Esophagus mucosa (tissue), 1 donor: ENCODE data around the gene SLC6A16. TPM values are rescaled to one million over a fixed set of nuclear protein-coding genes. Genes with fewer than 3 reads are reported as not detected.
"Not testable (repeated sequence)": the region's sequence is repeated elsewhere in the genome, so short reads cannot be mapped to it uniquely, and the experiment has no call there.

Source experiments
- ATAC-seq: fragments of 200-7000 bp; cut with Tn5 transposase; one replicate; pipeline ENCODE4 v1.9.1; 2020
- total RNA-seq: library from RNA; stranded (reverse); gene quantifications from one replicate; pipeline ENCODE4 v1.2.4, GENCODE V29; 2023
- donor health status: DM: yes; HTN: yes; CAD: no.

SLC6A16 gene
- total RNA-seq, 1 donor from 2014 or later: 0.48 TPM

DNA sequence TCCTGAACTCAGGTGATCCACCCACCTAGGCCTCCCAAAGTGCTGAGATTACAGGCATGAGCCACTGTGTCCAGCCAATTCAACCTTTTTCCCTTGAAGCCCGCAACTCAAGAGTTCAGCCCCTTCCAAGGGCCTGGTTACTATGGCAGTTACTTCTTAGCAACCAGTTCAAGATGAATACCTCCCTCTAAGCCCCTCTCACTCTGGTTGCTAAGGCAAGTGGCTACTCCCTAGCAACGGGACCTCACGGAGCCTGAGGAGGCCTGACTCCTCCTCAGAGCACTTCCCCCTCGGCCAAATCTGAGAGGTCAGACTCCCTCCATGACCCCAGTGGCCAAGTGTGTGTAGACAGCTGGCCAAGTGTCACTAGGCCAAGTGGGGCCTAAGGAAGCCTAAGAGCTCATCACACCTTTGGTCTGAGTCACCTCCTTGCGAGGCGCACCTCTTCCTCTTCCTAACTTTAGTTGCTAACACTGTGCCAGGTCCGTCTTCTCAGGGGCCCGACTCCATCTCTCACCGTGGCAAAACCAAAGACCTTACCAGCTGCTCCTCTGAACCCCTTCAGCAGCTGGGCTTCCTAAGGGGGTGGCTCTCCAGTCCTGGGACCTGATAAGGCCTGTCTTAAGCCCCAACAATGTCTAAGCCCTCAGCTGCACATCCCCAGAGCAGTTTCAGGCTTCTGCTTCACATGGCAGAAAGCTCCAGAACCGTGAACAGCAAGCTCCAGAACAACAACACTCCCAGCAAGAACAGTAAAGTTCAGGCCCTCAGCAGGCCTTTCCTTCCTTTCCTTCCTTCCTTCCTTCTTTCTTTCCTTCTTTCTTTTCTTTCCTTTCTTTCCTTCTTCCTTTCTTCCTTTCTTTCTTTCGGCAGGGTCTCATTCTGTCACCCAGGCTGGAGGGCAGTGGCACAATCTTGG is 19.8 kb upstream of the SLC6A16 start:
- no peak for ATAC-seq

DNA sequence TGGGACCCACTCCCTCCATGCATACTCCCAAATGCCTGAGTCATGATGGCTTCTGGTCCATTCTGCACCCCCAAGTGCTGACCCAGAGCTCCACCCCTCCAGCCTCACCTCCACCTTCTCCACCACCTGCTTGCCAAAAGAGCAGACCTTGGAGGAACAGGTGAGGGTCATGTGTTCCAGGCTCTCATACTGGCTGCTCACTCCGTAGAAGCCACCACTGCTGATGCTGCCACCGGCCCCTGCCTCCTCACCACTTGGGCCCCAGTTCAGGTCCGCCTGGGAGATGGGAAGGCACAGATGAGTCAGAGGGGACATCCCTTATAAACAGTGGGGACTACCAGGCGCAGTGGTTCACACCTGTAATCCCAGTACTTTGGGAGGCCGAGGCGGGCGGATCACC is 18.1 kb upstream of the SLC6A16 start:
- no peak for ATAC-seq

DNA sequence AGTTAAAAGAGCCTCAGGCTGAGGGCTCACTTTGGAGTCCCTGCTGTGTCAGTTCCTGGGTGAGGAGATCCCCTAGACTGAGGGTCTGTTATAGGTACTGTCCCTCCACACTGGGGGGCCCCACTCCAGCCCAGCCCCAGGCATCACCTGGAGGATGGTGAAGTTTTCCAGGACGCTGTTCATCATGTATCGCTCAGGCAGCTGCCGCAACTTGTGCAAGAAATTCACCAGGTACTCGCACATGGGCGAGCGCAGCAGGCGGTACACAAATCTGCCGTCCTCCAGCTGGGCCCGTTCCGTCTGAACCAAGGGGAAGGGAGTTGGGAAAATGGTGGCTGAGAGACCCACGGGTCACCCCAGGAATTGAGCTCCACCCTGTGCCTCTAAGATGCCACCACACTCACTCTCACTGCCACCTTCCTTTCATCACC is 17.3 kb upstream of the SLC6A16 start:
- no peak for ATAC-seq

GRCh38 chr19:49340865-49341718 is 16.1 kb upstream of the SLC6A16 start:
- no peak for ATAC-seq

- ATAC-seq: peak; percentile 13
Measured at GRCh38 chr19:49340069-49340864, 15.3 kb upstream of the SLC6A16 start.

DNA sequence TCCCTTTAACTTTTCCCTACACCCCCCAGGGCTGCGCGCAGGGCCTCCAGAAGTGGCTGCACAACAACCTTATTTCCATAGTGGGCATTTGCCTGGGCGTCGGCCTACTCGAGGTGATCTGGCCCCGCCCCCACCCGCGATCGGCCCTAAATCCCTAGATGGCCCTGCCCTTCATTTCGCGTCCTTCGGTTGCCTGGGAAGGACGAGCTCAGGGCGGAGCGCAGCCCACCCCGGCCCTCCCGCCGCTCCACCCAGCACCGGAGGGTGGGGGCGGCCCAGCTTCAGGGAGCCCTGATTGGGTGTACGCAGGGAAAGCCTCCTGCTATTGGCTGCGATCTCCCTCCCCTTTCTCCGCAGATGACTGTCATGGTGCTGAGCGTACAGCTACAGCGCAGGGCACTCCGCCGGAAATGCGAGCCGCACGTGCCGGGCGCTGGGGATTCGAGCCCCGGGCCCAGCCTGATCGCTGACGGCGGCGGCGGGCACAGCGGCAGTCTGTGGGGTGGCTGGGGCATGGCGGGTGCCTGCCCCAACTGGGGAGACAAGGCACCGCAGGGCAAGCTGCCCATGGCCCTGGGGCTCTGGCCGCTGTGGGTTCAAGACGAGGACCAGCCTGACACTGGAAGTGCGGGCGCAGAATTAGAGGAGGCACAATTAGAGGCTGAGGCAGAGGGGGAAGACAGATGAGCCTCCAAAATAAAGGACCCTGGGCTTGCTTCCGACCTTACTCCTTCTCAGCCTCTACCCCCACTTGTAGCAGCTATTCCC is 14.5 kb upstream of the SLC6A16 start:
- ATAC-seq: peak; percentile 85

DNA sequence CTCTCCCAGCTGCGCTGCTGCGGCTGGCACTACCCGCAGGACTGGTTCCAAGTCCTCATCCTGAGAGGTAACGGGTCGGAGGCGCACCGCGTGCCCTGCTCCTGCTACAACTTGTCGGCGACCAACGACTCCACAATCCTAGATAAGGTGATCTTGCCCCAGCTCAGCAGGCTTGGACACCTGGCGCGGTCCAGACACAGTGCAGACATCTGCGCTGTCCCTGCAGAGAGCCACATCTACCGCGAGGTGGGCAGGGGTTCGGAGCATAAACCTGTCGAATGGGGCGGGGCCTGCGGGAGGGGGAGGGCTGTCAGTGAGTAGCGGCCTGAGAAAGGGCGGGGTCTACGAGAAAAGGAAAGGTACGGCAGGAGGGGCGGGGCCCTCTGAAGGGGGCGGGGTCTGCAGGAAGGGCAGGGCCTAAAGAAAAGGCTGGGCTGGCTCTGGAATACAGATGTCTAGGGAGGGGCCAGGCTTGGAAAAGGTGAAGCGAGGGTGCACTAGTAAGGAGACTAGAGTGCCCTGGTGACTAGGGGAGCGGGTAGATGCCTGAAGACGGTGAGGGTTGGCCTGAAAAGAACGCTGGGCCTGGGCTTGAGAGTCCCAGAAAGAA is 13.8 kb upstream of the SLC6A16 start:
- peak; percentile 82 for ATAC-seq

GRCh38 chr19:49338023-49338677 is 13.2 kb upstream of the SLC6A16 start:
- ATAC-seq: no peak

- no peak for ATAC-seq
Measured at GRCh38 chr19:49337267-49338022, 12.5 kb upstream of the SLC6A16 start.

DNA sequence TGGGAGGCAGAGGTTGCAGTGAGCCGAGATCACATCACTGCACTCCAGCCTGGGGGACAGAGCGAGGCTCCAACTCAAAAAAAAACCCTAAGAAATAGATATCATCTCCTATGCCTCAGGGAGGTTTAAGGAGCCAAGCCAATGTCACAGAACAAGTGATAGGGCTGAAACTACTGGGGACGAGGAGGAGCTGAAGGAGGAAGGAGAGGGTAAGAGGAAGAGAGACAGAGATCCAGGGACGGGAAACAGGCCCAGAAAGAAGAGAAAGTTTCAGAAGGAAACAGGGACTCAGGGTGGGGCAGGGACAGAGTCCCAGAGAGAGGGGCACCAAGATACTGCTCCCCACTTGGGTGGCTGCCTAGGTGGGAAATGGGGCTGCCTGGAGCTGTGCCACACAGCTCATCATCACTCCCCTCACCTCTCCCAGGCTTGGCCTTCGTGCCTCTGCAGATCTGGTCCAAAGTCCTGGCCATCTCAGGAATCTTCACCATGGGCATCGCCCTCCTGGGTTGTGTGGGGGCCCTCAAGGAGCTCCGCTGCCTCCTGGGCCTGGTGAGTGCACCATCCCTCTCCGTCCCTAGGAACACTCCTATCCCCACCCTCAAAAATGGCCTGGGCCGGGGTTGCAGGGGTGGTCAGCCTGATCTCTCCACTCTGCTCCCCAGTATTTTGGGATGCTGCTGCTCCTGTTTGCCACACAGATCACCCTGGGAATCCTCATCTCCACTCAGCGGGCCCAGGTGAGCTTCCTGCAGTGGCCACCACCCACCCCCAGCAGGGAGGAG is 11.7 kb upstream of the SLC6A16 start:
- no peak for ATAC-seq

- ATAC-seq: no peak
Measured at GRCh38 chr19:49335784-49336481, 10.9 kb upstream of the SLC6A16 start.

- no peak for ATAC-seq
Measured at GRCh38 chr19:49335071-49335783, 10.2 kb upstream of the SLC6A16 start, which contains the start of gene CD37. TSS of gene CD37 (plus strand) at chr19:49335406. CDS start at chr19:49335541, 135 bp downstream.

DNA sequence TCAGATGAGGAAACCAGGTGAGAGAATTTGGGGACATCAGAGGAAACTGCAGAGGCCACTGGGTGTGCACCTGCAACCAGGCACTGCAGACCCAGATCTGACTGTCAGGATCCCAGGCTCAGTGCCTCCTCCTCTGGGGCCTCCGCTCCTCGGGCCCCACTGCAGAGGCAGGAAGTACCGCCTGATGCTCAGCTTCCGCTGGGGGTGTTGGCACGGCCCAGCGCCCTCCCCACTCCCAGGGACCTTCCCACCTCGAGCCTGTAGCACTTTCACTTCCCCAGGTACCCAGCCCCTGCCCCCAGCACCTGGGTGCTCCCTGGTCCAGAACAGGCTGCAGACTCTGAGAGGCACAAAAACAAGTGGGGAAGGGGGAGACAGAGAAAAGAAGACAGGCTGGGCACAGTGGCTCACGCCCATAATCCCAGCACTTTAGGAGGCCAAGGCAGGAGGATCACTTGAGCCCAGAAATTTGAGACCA is 8.9 kb upstream of the SLC6A16 start:
- ATAC-seq: peak; percentile 50

- ATAC-seq: no peak
Measured at GRCh38 chr19:49333418-49333805, 8.4 kb upstream of the SLC6A16 start.

- not testable (repeated sequence) for ATAC-seq
Measured at GRCh38 chr19:49332691-49333417, 7.9 kb upstream of the SLC6A16 start.

DNA sequence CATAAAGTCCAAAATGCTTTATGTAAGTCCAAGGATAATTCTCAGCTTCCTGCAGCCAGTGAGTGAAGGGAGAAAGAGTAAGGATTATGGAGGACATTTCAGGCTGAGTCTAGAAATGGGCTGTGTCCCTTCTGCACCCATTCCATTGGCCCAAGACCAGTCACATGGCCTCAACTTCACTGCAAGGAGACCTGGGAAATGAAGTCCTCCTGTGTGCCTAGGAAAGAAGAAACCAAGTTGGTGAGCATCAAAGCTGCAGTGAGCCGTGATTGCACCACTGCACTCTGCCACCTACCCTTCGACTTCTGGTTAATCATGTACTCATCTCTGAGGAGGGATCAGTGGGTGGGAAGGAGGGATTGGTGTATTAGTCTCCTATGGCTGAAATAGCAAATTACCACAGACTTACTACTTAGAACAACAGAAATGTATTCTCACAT is 6.6 kb upstream of the SLC6A16 start:
- peak; percentile 77 for ATAC-seq

DNA sequence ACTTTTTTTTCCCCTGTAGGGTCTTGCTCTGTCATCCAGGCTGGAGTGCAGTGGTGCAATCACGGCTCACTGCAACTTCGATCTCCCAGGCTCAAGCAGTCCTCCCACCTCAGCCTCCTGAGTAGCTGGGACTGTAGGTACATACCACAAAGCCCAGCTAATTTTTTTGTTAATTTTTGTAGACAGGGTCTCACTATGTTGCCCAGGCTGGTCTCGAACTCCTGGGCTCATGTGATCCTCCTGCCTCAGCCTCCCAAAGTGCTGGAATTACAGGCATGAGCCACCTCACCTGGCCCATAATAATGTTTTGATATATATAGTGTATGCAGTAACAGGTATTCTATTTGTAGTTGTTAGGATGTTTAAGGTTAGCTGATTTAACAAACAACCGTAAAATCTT is 6.2 kb upstream of the SLC6A16 start:
- not testable (repeated sequence) for ATAC-seq
